ENCODE measurements around the gene LPCAT3.

The LPCAT3 gene

DNA sequence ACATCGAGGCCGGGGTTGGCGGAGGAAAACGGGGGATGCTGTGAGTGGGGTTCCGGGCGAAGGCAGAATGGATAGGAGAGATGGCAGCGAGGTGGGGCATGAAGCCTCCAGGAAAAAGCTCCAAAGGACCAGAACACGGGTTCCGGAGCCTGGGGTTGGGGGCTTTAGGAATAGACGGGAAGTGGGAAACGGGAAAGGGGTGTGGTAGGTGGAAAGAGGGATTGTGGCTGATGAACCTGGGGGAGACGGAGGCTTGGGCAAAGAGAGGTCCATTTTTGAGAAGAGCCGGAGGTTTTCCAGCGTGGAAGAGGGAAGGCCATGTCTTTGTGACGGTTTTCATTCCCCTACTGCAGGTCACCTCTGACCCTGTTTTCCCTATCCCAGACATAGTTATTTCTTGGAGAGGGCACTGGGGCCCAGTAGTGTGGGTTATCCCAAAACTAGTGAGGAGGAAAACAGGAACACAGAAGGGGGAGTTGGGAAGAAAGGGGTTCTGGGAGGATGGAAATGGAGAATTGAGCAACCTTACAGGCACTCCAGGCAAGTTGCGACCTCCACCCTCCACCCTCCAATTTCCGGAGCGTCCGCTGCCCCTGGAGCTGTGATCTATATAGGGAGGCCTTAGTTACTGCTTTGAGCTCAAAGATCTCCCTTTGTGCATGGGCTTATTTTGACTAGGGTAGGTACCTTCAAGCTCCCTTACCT lies 89.4 kb downstream of the LPCAT3 start:
- H3K27ac ChIP-seq = peak overlapping the region; percentile 96
- TF ChIP-seq, protein P1, sequence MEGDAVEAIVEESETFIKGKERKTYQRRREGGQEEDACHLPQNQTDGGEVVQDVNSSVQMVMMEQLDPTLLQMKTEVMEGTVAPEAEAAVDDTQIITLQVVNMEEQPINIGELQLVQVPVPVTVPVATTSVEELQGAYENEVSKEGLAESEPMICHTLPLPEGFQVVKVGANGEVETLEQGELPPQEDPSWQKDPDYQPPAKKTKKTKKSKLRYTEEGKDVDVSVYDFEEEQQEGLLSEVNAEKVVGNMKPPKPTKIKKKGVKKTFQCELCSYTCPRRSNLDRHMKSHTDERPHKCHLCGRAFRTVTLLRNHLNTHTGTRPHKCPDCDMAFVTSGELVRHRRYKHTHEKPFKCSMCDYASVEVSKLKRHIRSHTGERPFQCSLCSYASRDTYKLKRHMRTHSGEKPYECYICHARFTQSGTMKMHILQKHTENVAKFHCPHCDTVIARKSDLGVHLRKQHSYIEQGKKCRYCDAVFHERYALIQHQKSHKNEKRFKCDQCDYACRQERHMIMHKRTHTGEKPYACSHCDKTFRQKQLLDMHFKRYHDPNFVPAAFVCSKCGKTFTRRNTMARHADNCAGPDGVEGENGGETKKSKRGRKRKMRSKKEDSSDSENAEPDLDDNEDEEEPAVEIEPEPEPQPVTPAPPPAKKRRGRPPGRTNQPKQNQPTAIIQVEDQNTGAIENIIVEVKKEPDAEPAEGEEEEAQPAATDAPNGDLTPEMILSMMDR (conservative IDR thresholded peaks at IDR 0.05) = no peak

DNA sequence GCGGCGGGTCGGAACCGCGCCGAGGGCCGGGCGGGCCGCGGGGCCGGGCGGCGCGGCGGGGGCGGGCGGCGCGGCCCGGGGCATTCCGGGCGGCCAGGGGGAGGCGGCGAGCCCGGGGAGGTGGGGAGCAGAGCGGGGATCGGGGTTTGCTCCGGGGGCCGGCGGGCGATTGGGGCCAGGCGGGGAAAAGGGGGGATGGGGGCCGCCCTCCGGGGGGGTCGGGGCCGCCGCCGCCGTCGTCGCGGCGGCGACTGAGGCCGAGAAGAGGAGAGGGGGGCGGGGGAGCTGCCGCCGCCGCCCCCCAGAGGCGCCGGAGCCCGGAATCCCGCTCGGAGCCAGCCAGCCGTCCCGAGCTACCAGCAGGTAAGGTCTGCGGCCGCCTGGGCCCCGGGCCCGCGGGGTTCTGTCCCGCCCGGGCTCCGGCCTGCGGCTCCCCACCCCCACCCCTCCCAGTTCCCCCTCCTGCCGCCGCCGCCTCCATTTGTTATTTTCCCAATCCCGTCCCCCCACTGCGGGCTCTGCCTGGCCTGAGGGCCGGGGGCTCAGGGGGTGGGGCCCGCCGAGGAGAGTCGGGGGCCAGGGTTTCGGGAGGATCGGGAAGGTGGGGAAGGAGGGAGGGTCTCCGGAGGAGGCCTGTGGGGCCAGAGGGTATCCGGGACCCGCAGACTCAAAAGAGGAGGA lies 90.1 kb downstream of the LPCAT3 start:
- TF ChIP-seq, protein P1 (conservative IDR thresholded peaks at IDR 0.05) = no peak
- H3K27ac ChIP-seq = peak overlapping the region; percentile 96

DNA sequence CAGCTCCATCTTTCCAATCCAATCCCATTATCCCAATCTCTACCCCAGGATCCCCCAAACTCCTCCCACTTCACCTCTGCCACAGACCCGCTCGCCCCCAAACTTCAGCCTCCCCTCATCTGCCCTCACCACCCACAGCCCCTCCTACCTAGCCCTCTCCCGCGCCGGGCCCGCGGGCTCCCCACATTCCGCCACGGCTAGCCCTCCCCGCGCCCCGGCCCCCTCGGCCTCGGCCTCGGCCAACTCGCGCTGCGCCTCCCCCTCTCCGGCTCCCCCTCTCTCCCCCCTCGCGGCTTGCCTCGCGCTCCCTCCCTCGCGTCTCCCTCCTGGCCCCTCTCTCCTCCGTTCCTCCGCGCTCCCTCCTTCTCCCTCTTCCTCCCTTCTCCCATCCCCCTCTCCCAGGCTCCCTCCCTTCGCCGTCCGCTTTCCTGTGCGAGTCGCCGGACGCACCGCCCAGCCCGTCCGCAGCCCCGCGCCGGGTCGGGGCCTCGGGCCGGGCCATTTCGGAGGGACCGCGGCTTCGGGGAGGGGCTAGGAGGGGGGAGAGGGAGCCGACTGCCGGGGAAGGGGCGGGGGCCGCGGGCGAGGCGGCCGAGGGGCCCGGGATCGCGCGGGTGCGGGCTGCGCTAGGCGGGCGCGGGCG lies 90.8 kb downstream of the LPCAT3 start, which contains the start of gene ATN1:
Gene ATN1 (plus strand): TSS at position 581 of the 643 bp plus-strand sequence. CDS start 6,043 bp downstream, outside the sequence.
- H3K27ac ChIP-seq = peak within 1 kb of the TSS; percentile 96

More for the DNA sequence above, 90.8 kb downstream of the LPCAT3 start, which contains the start of gene ATN1:
- TF ChIP-seq, protein P1 (conservative IDR thresholded peaks at IDR 0.05) = no peak
